NCI-H526 (cell line): ENCODE results near the gene GJA1.
A peak's percentile ranks its signal among the peaks of the same experiment; 100 is the strongest.
"Not testable (repeated sequence)": the region's sequence is repeated elsewhere in the genome, so short reads cannot be mapped to it uniquely, and the experiment has no call there.

Source experiments
- DNase-seq, 2 experiments: peaks; one replicate each; lab custom pipeline; 2025; lab: John Stamatoyannopoulos, UW

The GJA1 gene

GRCh38 chr6:121436960-121437850 is 1.8 kb downstream of the GJA1 start:
- DNase-seq: peak in 1 of 2 experiments; percentile 4

- no peak for DNase-seq
Observed at GRCh38 chr6:121437851-121438651, 2.6 kb downstream of the GJA1 start.

GRCh38 chr6:121438869-121439268 is 3.4 kb downstream of the GJA1 start:
- no peak for DNase-seq

- DNase-seq: no peak
Observed at GRCh38 chr6:121439475-121439874, 4.0 kb downstream of the GJA1 start.

- no peak for DNase-seq
Observed at GRCh38 chr6:121439926-121440325, 4.5 kb downstream of the GJA1 start.

- no peak for DNase-seq
Observed at GRCh38 chr6:121441477-121441876, 6.0 kb downstream of the GJA1 start.

- DNase-seq: no peak
Observed at GRCh38 chr6:121442576-121442975, 7.1 kb downstream of the GJA1 start.

- no peak for DNase-seq
Observed at GRCh38 chr6:121443971-121444541, 8.6 kb downstream of the GJA1 start.

- not testable (repeated sequence) for DNase-seq
Observed at GRCh38 chr6:121446705-121447104, 11.3 kb downstream of the GJA1 start.

- not testable (repeated sequence) for DNase-seq
Observed at GRCh38 chr6:121447746-121448145, 12.3 kb downstream of the GJA1 start.

- not testable (repeated sequence) for DNase-seq
Observed at GRCh38 chr6:121448528-121448927, 13.1 kb downstream of the GJA1 start.

GRCh38 chr6:121449331-121449730 is 13.9 kb downstream of the GJA1 start:
- no peak for DNase-seq

- DNase-seq: no peak
Observed at GRCh38 chr6:121450242-121450641, 14.8 kb downstream of the GJA1 start.

- DNase-seq: no peak
Observed at GRCh38 chr6:121451250-121451649, 15.8 kb downstream of the GJA1 start.

- no peak for DNase-seq
Observed at GRCh38 chr6:121453191-121453590, 17.7 kb downstream of the GJA1 start.

GRCh38 chr6:121460170-121460569 is 24.7 kb downstream of the GJA1 start:
- DNase-seq: no peak

- DNase-seq: no peak
Observed at GRCh38 chr6:121463087-121463486, 27.6 kb downstream of the GJA1 start.

GRCh38 chr6:121465101-121465500 is 29.7 kb downstream of the GJA1 start:
- no peak for DNase-seq

- no peak for DNase-seq
Observed at GRCh38 chr6:121479486-121480098, 44.1 kb downstream of the GJA1 start.

- DNase-seq: no peak
Observed at GRCh38 chr6:121480099-121480713, 44.8 kb downstream of the GJA1 start.

GRCh38 chr6:121482004-121482693 is 46.7 kb downstream of the GJA1 start:
- DNase-seq: no peak
